ENCODE data around the gene ANO1.

ANO1 gene

DNA sequence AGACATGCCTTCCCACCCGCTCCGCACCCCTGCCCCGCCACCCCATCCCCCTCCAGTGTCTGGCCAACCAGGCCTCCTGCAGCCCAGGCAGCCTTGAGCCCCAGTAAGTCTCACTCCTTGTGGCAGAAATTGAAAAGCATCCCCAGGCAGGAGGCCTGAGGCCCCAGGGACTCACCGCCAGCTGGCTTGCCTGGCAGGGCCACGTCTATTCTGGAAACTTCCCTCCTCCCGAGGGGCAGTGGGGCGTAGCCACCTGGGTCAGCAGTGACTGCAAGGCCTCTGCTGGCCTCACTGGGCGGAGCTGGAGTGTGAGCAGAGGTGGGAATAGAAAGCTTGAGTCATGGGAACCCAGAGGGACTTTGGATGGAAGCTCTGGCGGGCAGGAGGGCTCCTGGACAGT lies 26.3 kb downstream of the ANO1 start:
- H3K79me2 ChIP-seq (ENCODE audit: low read length) = no peaks in the 10 kb centered on the region
- H4K20me1 ChIP-seq (ENCODE audit: insufficient read depth, low read length) = no peaks in the 10 kb centered on the region
- H2AFZ ChIP-seq (ENCODE audit: low read length) = no peak overlapping the region
- no peaks in the 10 kb centered on the region for H3K4me1 ChIP-seq (ENCODE audit: low read length)
- TF ChIP-seq, protein P1, sequence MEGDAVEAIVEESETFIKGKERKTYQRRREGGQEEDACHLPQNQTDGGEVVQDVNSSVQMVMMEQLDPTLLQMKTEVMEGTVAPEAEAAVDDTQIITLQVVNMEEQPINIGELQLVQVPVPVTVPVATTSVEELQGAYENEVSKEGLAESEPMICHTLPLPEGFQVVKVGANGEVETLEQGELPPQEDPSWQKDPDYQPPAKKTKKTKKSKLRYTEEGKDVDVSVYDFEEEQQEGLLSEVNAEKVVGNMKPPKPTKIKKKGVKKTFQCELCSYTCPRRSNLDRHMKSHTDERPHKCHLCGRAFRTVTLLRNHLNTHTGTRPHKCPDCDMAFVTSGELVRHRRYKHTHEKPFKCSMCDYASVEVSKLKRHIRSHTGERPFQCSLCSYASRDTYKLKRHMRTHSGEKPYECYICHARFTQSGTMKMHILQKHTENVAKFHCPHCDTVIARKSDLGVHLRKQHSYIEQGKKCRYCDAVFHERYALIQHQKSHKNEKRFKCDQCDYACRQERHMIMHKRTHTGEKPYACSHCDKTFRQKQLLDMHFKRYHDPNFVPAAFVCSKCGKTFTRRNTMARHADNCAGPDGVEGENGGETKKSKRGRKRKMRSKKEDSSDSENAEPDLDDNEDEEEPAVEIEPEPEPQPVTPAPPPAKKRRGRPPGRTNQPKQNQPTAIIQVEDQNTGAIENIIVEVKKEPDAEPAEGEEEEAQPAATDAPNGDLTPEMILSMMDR (IDR thresholded peaks at IDR 0.05; ENCODE audit: low read length) = no peak
- TF ChIP-seq EZH2 (optimal IDR thresholded peaks at IDR 0.05; ENCODE audit: low read depth, low read length) (no peak), EZH2phosphoT487 (IDR thresholded peaks at IDR 0.05; ENCODE audit: low read length) (no peak)
- no peaks in the 10 kb centered on the region for H3K9me2 ChIP-seq (replicated peaks; ENCODE audit: insufficient read depth, low read length)
- H3K9me3 ChIP-seq (replicated peaks; ENCODE audit: insufficient read depth, low read length) = no peaks in the 10 kb centered on the region
- no peak overlapping the region for H3K9ac ChIP-seq (ENCODE audit: low read length)
- H3K27ac ChIP-seq (ENCODE audit: low read length) = no peak overlapping the region
- H3K4me2 ChIP-seq (ENCODE audit: low read depth, low read length) = no peak overlapping the region
- no peaks in the 10 kb centered on the region for H3F3A ChIP-seq (ENCODE audit: insufficient read depth, low read length)
- peaks cover 96% of the 10 kb centered on the region for H3K27me3 ChIP-seq (replicated peaks; ENCODE audit: insufficient read depth, low read length)
- no peak for DNase-seq
- H3K4me3 ChIP-seq (ENCODE audit: low read length) = no peak overlapping the region
- no peaks in the 10 kb centered on the region for H3K36me3 ChIP-seq (replicated peaks; ENCODE audit: insufficient read depth, low read length)

DNA sequence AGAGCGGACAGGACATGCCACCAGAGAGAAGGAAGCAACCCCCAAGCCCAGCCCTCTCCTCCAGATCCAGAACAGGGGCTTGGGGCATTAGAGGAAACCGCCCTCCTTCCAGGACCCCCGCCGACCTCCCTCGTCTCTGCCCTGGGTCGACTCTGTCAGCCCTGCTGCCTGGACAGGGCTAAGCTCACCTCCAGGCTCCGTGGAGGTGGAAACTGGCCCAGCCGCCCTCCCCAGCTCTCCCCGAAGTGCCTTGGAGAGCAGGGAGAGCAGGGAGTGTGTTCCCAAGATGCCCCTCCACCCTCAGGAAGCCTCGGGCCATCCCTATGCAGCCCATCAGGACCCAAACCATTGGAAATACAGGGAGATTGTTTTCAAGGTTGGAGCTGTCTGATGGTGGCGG lies 26.8 kb downstream of the ANO1 start:
- Histone ChIP-seq H3K27me3 (replicated peaks; ENCODE audit: insufficient read depth, low read length) (peaks cover 96% of the 10 kb centered on the region), H3K27ac (ENCODE audit: low read length) (no peak overlapping the region), H3K9me2 (replicated peaks; ENCODE audit: insufficient read depth, low read length) (no peaks in the 10 kb centered on the region), H3K4me3 (ENCODE audit: low read length) (no peak overlapping the region), H4K20me1 (ENCODE audit: insufficient read depth, low read length) (no peaks in the 10 kb centered on the region), H3K4me1 (ENCODE audit: low read length) (no peaks in the 10 kb centered on the region), H3K4me2 (ENCODE audit: low read depth, low read length) (no peak overlapping the region), H3F3A (ENCODE audit: insufficient read depth, low read length) (no peaks in the 10 kb centered on the region), H3K36me3 (replicated peaks; ENCODE audit: insufficient read depth, low read length) (no peaks in the 10 kb centered on the region), H3K79me2 (ENCODE audit: low read length) (no peaks in the 10 kb centered on the region), H3K9ac (ENCODE audit: low read length) (no peak overlapping the region), H2AFZ (ENCODE audit: low read length) (no peak overlapping the region), H3K9me3 (replicated peaks; ENCODE audit: insufficient read depth, low read length) (no peaks in the 10 kb centered on the region)
- TF ChIP-seq, protein P1 (IDR thresholded peaks at IDR 0.05; ENCODE audit: low read length) = no peak
- TF ChIP-seq EZH2phosphoT487 (IDR thresholded peaks at IDR 0.05; ENCODE audit: low read length) = no peak
- no peak for TF ChIP-seq EZH2 (optimal IDR thresholded peaks at IDR 0.05; ENCODE audit: low read depth, low read length)
- no peak for DNase-seq

DNA sequence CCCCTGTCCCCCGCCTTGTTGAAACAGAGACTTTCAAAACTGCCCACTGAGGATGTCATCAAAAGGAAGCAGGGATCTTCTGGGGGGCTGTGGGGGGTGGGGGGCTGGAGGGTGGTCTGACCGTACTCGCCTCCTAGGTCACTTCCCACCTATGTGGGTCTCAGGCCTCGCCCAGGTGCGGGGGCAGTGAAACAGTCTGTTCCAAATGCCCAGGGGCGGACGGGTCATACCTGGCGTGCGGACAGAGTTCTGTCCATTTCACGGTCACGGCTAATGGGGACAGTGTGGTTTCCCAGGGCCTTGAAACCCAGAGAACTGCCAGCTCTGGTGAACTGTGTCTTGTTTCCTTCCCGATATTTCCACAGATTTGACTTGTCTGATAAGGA lies 27.2 kb downstream of the ANO1 start:
- H3K27me3 ChIP-seq (replicated peaks; ENCODE audit: insufficient read depth, low read length) = peaks cover 95% of the 10 kb centered on the region
- no peak overlapping the region for H3K9ac ChIP-seq (ENCODE audit: low read length)
- no peak overlapping the region for H3K4me3 ChIP-seq (ENCODE audit: low read length)
- H3F3A ChIP-seq (ENCODE audit: insufficient read depth, low read length) = no peaks in the 10 kb centered on the region
- no peaks in the 10 kb centered on the region for H3K36me3 ChIP-seq (replicated peaks; ENCODE audit: insufficient read depth, low read length)
- H3K4me2 ChIP-seq (ENCODE audit: low read depth, low read length) = no peak overlapping the region
- TF ChIP-seq EZH2 (optimal IDR thresholded peaks at IDR 0.05; ENCODE audit: low read depth, low read length) (no peak), EZH2phosphoT487 (IDR thresholded peaks at IDR 0.05; ENCODE audit: low read length) (no peak)
- TF ChIP-seq, protein P1 (IDR thresholded peaks at IDR 0.05; ENCODE audit: low read length) = no peak
- no peak overlapping the region for H2AFZ ChIP-seq (ENCODE audit: low read length)
- no peak overlapping the region for H3K27ac ChIP-seq (ENCODE audit: low read length)
- H3K9me2 ChIP-seq (replicated peaks; ENCODE audit: insufficient read depth, low read length) = no peaks in the 10 kb centered on the region
- H4K20me1 ChIP-seq (ENCODE audit: insufficient read depth, low read length) = no peaks in the 10 kb centered on the region
- H3K9me3 ChIP-seq (replicated peaks; ENCODE audit: insufficient read depth, low read length) = no peaks in the 10 kb centered on the region
- no peak for DNase-seq
- H3K4me1 ChIP-seq (ENCODE audit: low read length) = no peaks in the 10 kb centered on the region
- H3K79me2 ChIP-seq (ENCODE audit: low read length) = no peaks in the 10 kb centered on the region
